Loucy (cell line): ENCODE measurements around the gene POU2AF2.

Experiments used
- CTCF ChIP-seq: fragments of 200-600 bp; sonication (generic); conservative IDR thresholded peaks from 2 replicates; pipeline ENCODE4 v1.5.1; 2014; ENCODE audit warnings: mild to moderate bottlenecking, antibody characterized with exemption, low read length
- EZH2phosphoT487 ChIP-seq: fragments of 200-600 bp; IDR thresholded peaks from 2 replicates; pipeline ENCODE4 v1.6.1; 2018; ENCODE audit warnings: antibody characterized with exemption, mild to moderate bottlenecking, moderate library complexity, borderline replicate concordance

- TF ChIP-seq CTCF (no peak), EZH2phosphoT487 (no peak)
Observed at GRCh38 chr11:111260811-111261210, 15.3 kb downstream of the POU2AF2 start.
